ENCODE results near the gene ZMIZ1. TPM values are rescaled to one million over a fixed set of nuclear protein-coding genes. Genes with fewer than 3 reads are reported as not detected.

The ZMIZ1 gene
- polyA plus RNA-seq, 2 of the 4 experiments (the other 2 are of a cell fraction): 8.1 to 30.3 TPM

DNA sequence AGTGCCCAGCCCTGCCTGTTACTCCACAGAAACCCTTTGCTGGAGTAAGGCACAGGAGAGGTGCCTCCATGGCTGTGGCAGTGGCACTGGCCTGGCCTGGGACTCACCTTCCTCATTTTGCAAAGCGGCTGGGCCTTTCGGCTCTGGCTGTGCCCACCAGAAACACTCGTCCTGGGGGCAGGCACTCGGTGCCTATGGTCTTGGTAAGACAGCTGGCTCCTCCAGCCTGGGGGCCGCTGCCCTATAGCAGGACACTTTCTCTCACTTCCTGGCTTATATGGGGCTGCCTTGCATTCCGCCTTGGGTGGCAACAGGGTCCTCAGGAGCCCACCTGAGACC lies 13.2 kb downstream of the ZMIZ1 start:
- 100% methylated on average over 1 of the region's 6 CpGs for WGBS (ENCODE audit: missing lambda C conversion rate)
- no peak for ATAC-seq
- FAIRE-seq: no peak
- ChIA-PET CTCF (interaction anchor here (1.3 to 34.5 kb wide), 3 partner anchors 77 to 1035 kb away, joined by 4 to 373 read pairs (median 11); no protein-coding TSS in a partner anchor), POLR2A (no interaction called here)
- H3K4me1 ChIP-seq: peaks cover 100% of the 10 kb centered on the region
- no peak overlapping the region for H3K4me3 ChIP-seq
- TF ChIP-seq GATA3 (IDR thresholded peaks at IDR 0.05; ENCODE audit: borderline replicate concordance): no peak
- TF ChIP-seq MYC (IDR thresholded peaks at IDR 0.05; ENCODE audit: borderline replicate concordance, low read length): no peak
- TF ChIP-seq POLR2AphosphoS2 (conservative IDR thresholded peaks at IDR 0.05; ENCODE audit: low read length): no peak
- no peak for TF ChIP-seq MAX (IDR thresholded peaks at IDR 0.05)
- no peak for TF ChIP-seq ATOH8 (CRISPR knock-in tag; IDR thresholded peaks at IDR 0.05; ENCODE audit: low read depth)
- TF ChIP-seq JUN (IDR thresholded peaks at IDR 0.05): no peak
- TF ChIP-seq BHLHE40 (IDR thresholded peaks at IDR 0.05; ENCODE audit: low read depth, low read length): no peak
- H3K27ac ChIP-seq: peak overlapping the region; percentile 65 to 98
- DNase-seq (ENCODE audit: low read depth in 1 of 2, low spot score in 1 of 2): no peak
- peak overlapping the region; percentile 74; the same call in 1 of the 3 replicates for H3K4me2 ChIP-seq
- no peaks in the 10 kb centered on the region for H3K9me3 ChIP-seq

GRCh38 chr10:79082631-79083596 lies 14.1 kb downstream of the ZMIZ1 start:
- Histone ChIP-seq H3K27ac (peak overlapping the region; percentile 65 to 98), H3K4me1 (peaks cover 100% of the 10 kb centered on the region), H3K4me3 (no peak overlapping the region), H3K4me2 (peak overlapping the region; percentile 61), H3K9me3 (no peaks in the 10 kb centered on the region)
- CTCF ChIA-PET: interaction anchor here (0.9 to 34.5 kb wide), 2 partner anchors 110 to 1035 kb away, joined by 3 to 373 read pairs; no protein-coding TSS in a partner anchor
- POLR2A ChIA-PET: no interaction called here
- WGBS (ENCODE audit: missing lambda C conversion rate): 90% methylated on average over 7 of the region's 8 CpGs
- TF ChIP-seq ZSCAN20 (CRISPR knock-in tag; IDR thresholded peaks at IDR 0.05): no peak
- no peak for TF ChIP-seq HOXB5 (CRISPR knock-in tag; IDR thresholded peaks at IDR 0.05)
- TF ChIP-seq MAZ (IDR thresholded peaks at IDR 0.05; ENCODE audit: borderline replicate concordance, low read depth, low read length): no peak
- TF ChIP-seq KDM1A (IDR thresholded peaks at IDR 0.05; ENCODE audit: low read depth): peak; percentile 73; the same call in 1 of the 2 replicates
- no peak for TF ChIP-seq ZC3H11A (IDR thresholded peaks at IDR 0.05)
- no peak for TF ChIP-seq JUN (IDR thresholded peaks at IDR 0.05)
- TF ChIP-seq, protein P1, sequence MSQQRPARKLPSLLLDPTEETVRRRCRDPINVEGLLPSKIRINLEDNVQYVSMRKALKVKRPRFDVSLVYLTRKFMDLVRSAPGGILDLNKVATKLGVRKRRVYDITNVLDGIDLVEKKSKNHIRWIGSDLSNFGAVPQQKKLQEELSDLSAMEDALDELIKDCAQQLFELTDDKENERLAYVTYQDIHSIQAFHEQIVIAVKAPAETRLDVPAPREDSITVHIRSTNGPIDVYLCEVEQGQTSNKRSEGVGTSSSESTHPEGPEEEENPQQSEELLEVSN (IDR thresholded peaks at IDR 0.05; ENCODE audit: borderline replicate concordance, low read depth): no peak
- TF ChIP-seq POLR2A (IDR thresholded peaks at IDR 0.05; ENCODE audit: low read length): no peak
- TF ChIP-seq, protein P2, sequence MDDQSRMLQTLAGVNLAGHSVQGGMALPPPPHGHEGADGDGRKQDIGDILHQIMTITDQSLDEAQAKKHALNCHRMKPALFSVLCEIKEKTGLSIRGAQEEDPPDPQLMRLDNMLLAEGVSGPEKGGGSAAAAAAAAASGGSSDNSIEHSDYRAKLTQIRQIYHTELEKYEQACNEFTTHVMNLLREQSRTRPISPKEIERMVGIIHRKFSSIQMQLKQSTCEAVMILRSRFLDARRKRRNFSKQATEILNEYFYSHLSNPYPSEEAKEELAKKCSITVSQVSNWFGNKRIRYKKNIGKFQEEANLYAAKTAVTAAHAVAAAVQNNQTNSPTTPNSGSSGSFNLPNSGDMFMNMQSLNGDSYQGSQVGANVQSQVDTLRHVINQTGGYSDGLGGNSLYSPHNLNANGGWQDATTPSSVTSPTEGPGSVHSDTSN (IDR thresholded peaks at IDR 0.05): no peak
- 0 out of 2 replicates have a peak, but pooled peaks have one; percentile 59 for TF ChIP-seq HDAC2 (IDR thresholded peaks at IDR 0.05)
- no peak for TF ChIP-seq TP53 (CRISPR knock-in tag; IDR thresholded peaks at IDR 0.05)
- no peak for TF ChIP-seq ATOH8 (CRISPR knock-in tag; IDR thresholded peaks at IDR 0.05; ENCODE audit: low read depth)
- TF ChIP-seq POLR2AphosphoS2 (conservative IDR thresholded peaks at IDR 0.05; ENCODE audit: low read length): no peak
- TF ChIP-seq CBX2 (IDR thresholded peaks at IDR 0.05; ENCODE audit: borderline replicate concordance, low read depth): no peak
- no peak for FAIRE-seq
- no peak for DNase-seq (ENCODE audit: low read depth in 1 of 2, low spot score in 1 of 2)
- no peak for ATAC-seq
